Muscle layer of colon (tissue), 2 donors: Measurements from ENCODE around the gene GNL2.
A peak's percentile ranks its signal among the peaks of the same experiment; 100 is the strongest.
"Not testable (repeated sequence)": the region's sequence is repeated elsewhere in the genome, so short reads cannot be mapped to it uniquely, and the experiment has no call there.

Experiments used
- H3K27ac ChIP-seq: one replicate; pipeline ENCODE4 v1.7.0; 2013; ENCODE audit warnings: low read depth, mild to moderate bottlenecking, low read length, moderate library complexity
- H3K27me3 ChIP-seq, 2 donors: one replicate each; pipeline ENCODE4 v1.7.0; 2013; ENCODE audit warnings: low read length in 2 of 2, mild to moderate bottlenecking in 2 of 2; ENCODE audit not compliant: insufficient read depth in 2 of 2, control insufficient read depth in 1 of 2
- H3K36me3 ChIP-seq: one replicate; pipeline ENCODE4 v1.7.0; 2013; ENCODE audit warnings: mild to moderate bottlenecking, low read length; ENCODE audit not compliant: insufficient read depth
- H3K4me1 ChIP-seq: one replicate; pipeline ENCODE4 v1.7.0; 2013; ENCODE audit warnings: mild to moderate bottlenecking, low read length; ENCODE audit not compliant: insufficient read depth
- H3K4me3 ChIP-seq, 2 donors: one replicate each; pipeline ENCODE4 v1.7.0; 2013; ENCODE audit warnings: low read length in 2 of 2, low read depth in 1 of 2, mild to moderate bottlenecking in 1 of 2, moderate library complexity in 1 of 2
- H3K9ac ChIP-seq: one replicate; pipeline ENCODE4 v1.7.0; 2013; ENCODE audit warnings: low read length
- H3K9me3 ChIP-seq: one replicate; pipeline ENCODE4 v1.7.0; 2013; ENCODE audit warnings: mild to moderate bottlenecking, low read length
- donor health status: abdominal sarcoma.
- donor health status: Adenocarcinoma of cecum.

Gene GNL2

DNA sequence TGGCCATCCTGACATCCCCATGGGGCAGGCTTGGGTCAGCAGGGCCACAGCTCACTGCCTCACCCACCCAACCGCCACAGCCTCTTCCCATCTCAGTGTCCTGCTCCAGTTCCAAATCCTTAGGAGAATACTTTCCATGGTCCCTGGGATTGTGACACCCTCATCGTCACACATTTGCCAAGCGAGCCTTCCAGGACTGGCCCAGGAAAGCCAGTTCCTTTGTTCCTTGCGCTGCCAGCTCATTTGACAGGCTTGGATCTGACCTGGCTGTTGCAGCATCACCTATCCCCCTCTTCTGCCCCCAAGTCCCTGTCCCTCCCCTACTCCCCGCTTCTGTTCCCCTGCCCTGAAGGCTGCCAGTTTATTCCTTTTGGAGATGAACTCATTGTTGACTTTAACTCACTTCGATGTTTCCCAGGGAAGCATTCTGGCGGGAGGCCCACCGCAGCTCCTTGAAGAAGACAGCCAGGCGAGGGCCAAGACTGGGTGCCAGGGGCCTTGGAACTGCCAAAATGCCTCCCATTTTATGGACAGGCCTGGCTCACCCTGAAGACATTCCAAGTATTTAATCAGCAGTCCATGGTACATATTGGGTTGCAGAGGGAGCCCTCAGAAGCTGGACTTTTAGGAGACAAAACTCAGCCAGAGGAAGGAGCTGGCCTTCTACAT lies 10.2 kb upstream of the GNL2 start:
- Histone ChIP-seq H3K36me3 (no peaks in the 10 kb centered on the region), H3K9ac (no peak overlapping the region), H3K4me3 (no peak overlapping the region), H3K4me1 (peaks cover 44% of the 10 kb centered on the region), H3K27ac (no peak overlapping the region), H3K9me3 (no peaks in the 10 kb centered on the region), H3K27me3 (no peaks in the 10 kb centered on the region)

GRCh38 chr1:37605061-37605650 lies 9.4 kb upstream of the GNL2 start:
- Histone ChIP-seq H3K9ac (no peak overlapping the region), H3K4me1 (peaks cover 44% of the 10 kb centered on the region), H3K36me3 (no peaks in the 10 kb centered on the region), H3K27me3 (no peaks in the 10 kb centered on the region), H3K4me3 (no peak overlapping the region), H3K27ac (no peak overlapping the region), H3K9me3 (no peaks in the 10 kb centered on the region)

DNA sequence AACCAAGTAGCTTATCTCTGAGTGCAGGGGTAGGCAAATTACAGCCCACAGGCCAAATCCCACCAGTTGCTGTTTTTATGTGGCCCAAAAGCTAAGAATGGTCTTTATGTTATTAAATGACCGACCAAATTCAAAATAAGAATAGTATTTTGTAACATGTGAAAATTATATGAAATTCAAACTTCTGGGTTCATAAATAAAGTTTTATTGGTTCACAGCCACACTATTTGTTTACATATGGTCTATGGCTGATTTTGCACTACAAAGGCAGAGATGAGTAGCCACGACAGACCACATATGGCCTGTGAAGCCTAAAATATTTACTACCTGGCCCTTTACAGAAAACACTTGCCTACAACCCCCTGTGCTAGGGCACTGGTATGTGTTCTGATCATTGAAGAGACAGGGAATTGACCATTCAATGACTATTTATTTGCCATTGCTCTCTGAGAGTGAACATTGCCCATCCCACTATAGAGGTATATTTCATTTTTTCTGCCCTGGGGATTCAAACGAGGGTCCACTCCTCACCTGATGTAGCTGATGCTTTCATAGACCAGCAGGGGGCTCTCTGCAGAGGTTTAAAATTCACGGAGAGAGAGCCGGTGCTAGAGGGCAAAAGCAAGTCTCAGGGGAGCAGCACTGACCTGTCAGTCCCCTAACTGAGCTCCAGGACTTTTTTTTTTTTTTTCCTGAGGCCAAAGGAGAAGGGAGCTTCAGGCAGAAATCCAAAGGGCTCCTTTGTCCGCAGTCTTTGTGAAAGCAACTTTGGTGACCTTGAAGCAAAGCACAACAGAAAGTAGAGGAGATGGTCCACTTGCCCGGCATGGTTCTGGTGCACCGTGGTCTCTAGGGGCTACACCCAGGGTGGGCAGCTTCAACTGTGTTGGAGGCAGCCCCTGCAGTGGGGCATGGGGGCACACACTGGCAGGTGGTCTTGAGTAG lies 7.3 kb upstream of the GNL2 start:
- Histone ChIP-seq H3K9me3 (no peaks in the 10 kb centered on the region), H3K4me3 (no peak overlapping the region), H3K27ac (no peak overlapping the region), H3K27me3 (no peaks in the 10 kb centered on the region), H3K4me1 (peaks cover 29% of the 10 kb centered on the region), H3K9ac (no peak overlapping the region), H3K36me3 (no peaks in the 10 kb centered on the region)

- Histone ChIP-seq H3K27me3 (no peaks in the 10 kb centered on the region), H3K36me3 (no peaks in the 10 kb centered on the region), H3K27ac (no peak overlapping the region), H3K4me3 (no peak overlapping the region), H3K9ac (no peak overlapping the region), H3K9me3 (no peaks in the 10 kb centered on the region), H3K4me1 (peaks cover 26% of the 10 kb centered on the region)
Observed at GRCh38 chr1:37601441-37601840, 5.7 kb upstream of the GNL2 start.

- Histone ChIP-seq H3K36me3 (no peaks in the 10 kb centered on the region), H3K27ac (no peak overlapping the region), H3K9ac (no peak overlapping the region), H3K27me3 (no peaks in the 10 kb centered on the region), H3K4me3 (no peak overlapping the region), H3K4me1 (peaks cover 19% of the 10 kb centered on the region), H3K9me3 (no peaks in the 10 kb centered on the region)
Observed at GRCh38 chr1:37599940-37600339, 4.2 kb upstream of the GNL2 start.

DNA sequence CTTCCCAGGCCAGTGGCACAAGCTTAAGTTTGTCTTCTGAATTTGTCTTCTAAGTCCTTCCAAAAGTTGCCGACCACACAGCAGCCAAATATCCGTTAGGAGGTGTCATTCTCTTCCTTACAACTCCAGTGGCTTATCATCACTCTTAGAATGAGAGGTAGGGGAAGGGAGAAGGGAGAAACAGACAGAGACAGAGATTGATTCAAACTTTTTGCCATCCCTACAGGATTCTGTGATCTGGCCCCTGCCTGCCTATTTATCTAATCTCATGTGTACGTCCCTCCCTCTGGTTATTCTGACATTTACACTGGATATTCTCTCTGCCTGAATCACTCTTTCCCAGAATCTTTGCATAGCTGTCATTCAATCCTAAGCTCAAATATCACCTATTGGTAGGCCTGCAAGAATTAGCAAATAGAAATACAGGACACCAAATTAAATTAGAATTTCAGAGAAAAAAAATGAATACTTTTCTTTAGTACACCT lies 488 bp upstream of the GNL2 start:
- Histone ChIP-seq H3K9ac (peak overlapping the region; percentile 88), H3K4me1 (peaks cover 22% of the 10 kb centered on the region), H3K27ac (peak overlapping the region; percentile 28), H3K9me3 (no peaks in the 10 kb centered on the region), H3K36me3 (peaks cover 18% of the 10 kb centered on the region), H3K27me3 (no peaks in the 10 kb centered on the region), H3K4me3 (peak overlapping the region; percentile 39 to 99)

DNA sequence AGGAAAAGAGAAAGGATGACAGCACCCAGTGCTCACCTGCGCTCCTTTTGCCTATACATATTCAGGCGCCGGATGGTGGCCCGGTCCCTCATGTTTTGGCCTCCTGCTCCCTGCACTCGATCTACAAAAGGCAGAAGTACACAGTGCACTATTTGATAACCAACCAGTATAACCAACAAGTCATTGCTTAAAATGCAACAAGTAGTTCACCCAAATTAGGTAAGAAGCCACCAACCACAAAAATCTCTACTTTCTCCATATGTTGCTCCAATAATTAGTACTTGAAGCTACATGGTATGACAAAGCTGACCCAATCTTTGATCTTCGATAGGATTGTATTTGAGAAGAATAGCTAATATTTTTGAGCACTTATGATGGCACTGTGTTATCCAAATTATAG lies 2.0 kb downstream of the GNL2 start:
- no peak overlapping the region for H3K9ac ChIP-seq
- peaks cover 22% of the 10 kb centered on the region for H3K4me1 ChIP-seq
- no peak overlapping the region for H3K4me3 ChIP-seq
- H3K27ac ChIP-seq: no peak overlapping the region
- H3K27me3 ChIP-seq: no peaks in the 10 kb centered on the region
- H3K36me3 ChIP-seq: peaks cover 28% of the 10 kb centered on the region
- H3K9me3 ChIP-seq: no peaks in the 10 kb centered on the region

DNA sequence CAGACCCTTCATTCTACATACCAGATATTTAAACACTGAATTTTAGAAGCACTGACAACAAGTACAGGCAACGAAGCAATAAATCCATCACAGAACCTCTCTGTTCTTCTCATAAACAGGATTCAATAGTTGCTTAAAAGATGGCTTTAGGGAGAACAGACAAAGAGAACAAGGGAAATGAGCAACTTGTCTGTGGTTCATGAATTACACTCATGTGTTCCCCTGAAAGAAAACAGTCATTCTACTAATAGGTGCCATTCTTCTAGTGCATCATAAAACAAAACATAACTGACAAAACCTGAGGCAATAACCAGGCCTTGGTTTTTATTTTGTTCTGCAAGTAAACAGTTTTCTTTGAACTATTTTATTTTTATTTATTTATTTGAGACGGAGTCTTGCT lies 6.8 kb downstream of the GNL2 start:
- Histone ChIP-seq H3K27ac (no peak overlapping the region), H3K9ac (no peak overlapping the region), H3K4me3 (no peak overlapping the region), H3K27me3 (no peaks in the 10 kb centered on the region), H3K9me3 (no peaks in the 10 kb centered on the region), H3K36me3 (peaks cover 54% of the 10 kb centered on the region), H3K4me1 (peaks cover 2% of the 10 kb centered on the region)

- H3K27me3 ChIP-seq, H3K9ac ChIP-seq, H3K4me3 ChIP-seq, H3K9me3 ChIP-seq, H3K27ac ChIP-seq, H3K4me1 ChIP-seq: not testable (repeated sequence)
- H3K36me3 ChIP-seq: peaks cover 63% of the 10 kb centered on the region
Observed at GRCh38 chr1:37584544-37584943, 11.2 kb downstream of the GNL2 start.

DNA sequence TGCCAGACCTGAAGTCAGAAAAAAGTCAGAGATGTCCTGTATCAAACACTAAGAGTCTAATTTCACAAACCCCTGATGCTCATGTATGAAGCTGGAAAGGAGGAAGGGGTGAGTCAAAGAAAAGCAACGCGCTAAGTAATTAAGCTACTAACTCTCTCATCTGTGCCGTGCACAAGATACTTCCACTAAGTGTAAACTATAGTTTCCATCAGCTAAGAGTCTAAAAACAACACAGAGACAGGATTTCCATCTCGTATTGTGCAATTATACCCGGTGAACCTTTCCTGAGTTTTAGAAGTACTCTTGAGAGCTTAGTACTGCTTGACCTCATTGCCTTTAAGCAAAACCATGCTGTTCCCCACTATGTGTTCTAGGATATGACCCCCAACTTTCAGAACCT lies 20.0 kb downstream of the GNL2 start:
- Histone ChIP-seq H3K36me3 (peaks cover 51% of the 10 kb centered on the region), H3K4me3 (no peak overlapping the region), H3K9me3 (no peaks in the 10 kb centered on the region), H3K9ac (no peak overlapping the region), H3K4me1 (peaks cover 25% of the 10 kb centered on the region), H3K27ac (peak overlapping the region; percentile 45), H3K27me3 (no peaks in the 10 kb centered on the region)

DNA sequence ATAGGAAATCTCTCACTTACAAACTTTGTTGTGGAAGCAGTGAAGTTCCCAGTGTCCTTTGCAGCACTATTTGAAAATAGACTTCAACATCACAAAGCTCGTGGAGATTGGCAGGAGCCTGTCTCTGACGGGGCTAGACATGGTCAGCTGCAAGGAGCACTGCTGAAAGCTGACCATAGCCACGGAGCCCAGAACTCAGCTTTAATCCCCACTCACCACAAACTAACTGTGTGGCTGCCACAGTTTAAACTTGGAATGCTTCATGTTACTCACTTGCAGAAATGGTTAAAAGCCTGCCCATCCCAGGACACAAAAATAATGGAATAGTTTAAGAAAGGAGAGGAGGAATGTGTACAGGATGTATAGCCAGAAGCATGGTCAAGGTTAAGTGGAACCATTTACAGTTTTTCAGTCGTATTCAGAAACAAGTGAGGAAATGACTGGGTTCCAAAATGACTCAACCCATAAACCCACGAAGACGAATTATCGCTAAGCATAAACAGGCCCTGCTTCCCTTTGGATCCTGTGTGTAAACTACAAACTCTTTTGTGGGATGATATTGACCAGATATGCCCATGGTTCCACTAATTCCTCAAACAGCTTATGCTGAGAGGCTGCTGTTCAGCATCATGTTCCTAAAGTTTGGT lies 20.8 kb downstream of the GNL2 start:
- Histone ChIP-seq H3K9me3 (no peaks in the 10 kb centered on the region), H3K4me1 (peaks cover 25% of the 10 kb centered on the region), H3K9ac (no peak overlapping the region), H3K27me3 (no peaks in the 10 kb centered on the region), H3K27ac (peak overlapping the region; percentile 45), H3K4me3 (no peak overlapping the region), H3K36me3 (peaks cover 47% of the 10 kb centered on the region)
